K562 (cell line): Measurements from ENCODE around the gene LCP2.

ENCODE experiments used
- BMI1 ChIP-seq: fragments of 150-350 bp; IDR thresholded peaks from 2 replicates; pipeline ENCODE4 v1.6.1; 2014; ENCODE audit warnings: low read length
- SIN3A ChIP-seq, 2 experiments: fragments of 150-350 bp in 1 of 2; IDR thresholded peaks; 2 replicates each; pipeline ENCODE4 v1.6.1; 2011 to 2016; ENCODE audit warnings: borderline replicate concordance in 2 of 2, low read depth in 2 of 2, low read length in 2 of 2, mild to moderate bottlenecking in 2 of 2, moderate library complexity in 2 of 2; ENCODE audit not compliant: control insufficient read depth in 1 of 2
- TBL1XR1 ChIP-seq, 2 experiments: IDR thresholded peaks; 2 replicates each; pipeline ENCODE4 v1.6.1; 2012; ENCODE audit warnings: improper control_type of control experiment in 2 of 2, low read length in 2 of 2, mild to moderate bottlenecking in 1 of 2
- TBP ChIP-seq: optimal IDR thresholded peaks from 2 replicates; pipeline ENCODE3; 2011; ENCODE audit warnings: low read depth, low read length, improper control_type of control experiment
- TCF3 ChIP-seq: sonication (generic); formaldehyde crosslinking; IDR thresholded peaks from 2 replicates; pipeline ENCODE4 v1.4.0; 2020; ENCODE audit warnings: mild to moderate bottlenecking, missing genetic modification reagents
- TCF7L2 ChIP-seq: fragments of 150-350 bp; IDR thresholded peaks from 2 replicates; pipeline ENCODE4 v1.6.1; 2016; ENCODE audit warnings: low read depth, mild to moderate bottlenecking, low read length, moderate library complexity
- TEAD4 ChIP-seq, 2 experiments: sonication (generic) in 1 of 2; formaldehyde crosslinking in 1 of 2; IDR thresholded peaks; 2 replicates each; pipeline versions ENCODE4 v1.6.1 to v1.8.0; 2012 to 2022; ENCODE audit warnings: borderline replicate concordance in 1 of 2, inconsistent platforms in 1 of 2, low read length in 1 of 2, mild to moderate bottlenecking in 1 of 2, missing genetic modification reagents in 1 of 2
- TF ChIP-seq, protein P1 (sequence below): fragments of 450-650 bp; IDR thresholded peaks from 2 replicates; pipeline ENCODE4 v1.6.1; 2016; ENCODE audit warnings: mild to moderate bottlenecking, moderate library complexity
- TF ChIP-seq, protein P2 (sequence below), 2 experiments: fragments of 450-650 bp; IDR thresholded peaks; 2 replicates each; pipeline ENCODE4 v1.6.1; 2018; ENCODE audit warnings: mild to moderate bottlenecking in 2 of 2, low read depth in 1 of 2; ENCODE audit not compliant: partially characterized antibody in 2 of 2

DNA sequence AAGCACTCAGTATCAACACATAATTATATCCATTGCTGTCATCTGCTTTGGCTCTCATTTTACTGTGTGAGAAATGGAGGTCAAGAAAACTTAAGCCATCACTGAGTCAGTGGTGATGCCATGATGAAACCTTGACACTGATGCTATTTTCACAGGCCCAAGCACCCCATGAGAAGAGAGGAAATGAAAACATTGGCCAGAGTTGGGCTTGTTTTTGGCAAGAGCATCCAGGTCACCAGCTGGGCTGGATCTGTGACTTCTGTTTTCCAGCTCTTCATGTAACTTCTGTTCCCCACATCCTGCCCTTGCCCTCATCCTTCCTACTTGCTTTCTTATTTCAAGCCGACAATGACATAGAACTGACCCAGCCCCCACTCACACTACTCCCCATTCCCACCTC lies 10.0 kb downstream of the LCP2 start:
- TF ChIP-seq TCF7L2 (no peak), TCF3 (no peak), TBL1XR1 (IDR thresholded peaks at IDR 0.05; ENCODE audit: low read length in 2 of 2) (no peak), SIN3A (IDR thresholded peaks at IDR 0.05; ENCODE audit: borderline replicate concordance in 2 of 2, control insufficient read depth in 1 of 2, low read depth in 2 of 2, low read length in 2 of 2) (no peak), TEAD4 (IDR thresholded peaks at IDR 0.05; ENCODE audit: low read length) (no peak), TEAD4 (CRISPR knock-in tag; IDR thresholded peaks at IDR 0.05; ENCODE audit: borderline replicate concordance) (no peak), TBP (no peak), BMI1 (no peak)
- TF ChIP-seq, protein P1, sequence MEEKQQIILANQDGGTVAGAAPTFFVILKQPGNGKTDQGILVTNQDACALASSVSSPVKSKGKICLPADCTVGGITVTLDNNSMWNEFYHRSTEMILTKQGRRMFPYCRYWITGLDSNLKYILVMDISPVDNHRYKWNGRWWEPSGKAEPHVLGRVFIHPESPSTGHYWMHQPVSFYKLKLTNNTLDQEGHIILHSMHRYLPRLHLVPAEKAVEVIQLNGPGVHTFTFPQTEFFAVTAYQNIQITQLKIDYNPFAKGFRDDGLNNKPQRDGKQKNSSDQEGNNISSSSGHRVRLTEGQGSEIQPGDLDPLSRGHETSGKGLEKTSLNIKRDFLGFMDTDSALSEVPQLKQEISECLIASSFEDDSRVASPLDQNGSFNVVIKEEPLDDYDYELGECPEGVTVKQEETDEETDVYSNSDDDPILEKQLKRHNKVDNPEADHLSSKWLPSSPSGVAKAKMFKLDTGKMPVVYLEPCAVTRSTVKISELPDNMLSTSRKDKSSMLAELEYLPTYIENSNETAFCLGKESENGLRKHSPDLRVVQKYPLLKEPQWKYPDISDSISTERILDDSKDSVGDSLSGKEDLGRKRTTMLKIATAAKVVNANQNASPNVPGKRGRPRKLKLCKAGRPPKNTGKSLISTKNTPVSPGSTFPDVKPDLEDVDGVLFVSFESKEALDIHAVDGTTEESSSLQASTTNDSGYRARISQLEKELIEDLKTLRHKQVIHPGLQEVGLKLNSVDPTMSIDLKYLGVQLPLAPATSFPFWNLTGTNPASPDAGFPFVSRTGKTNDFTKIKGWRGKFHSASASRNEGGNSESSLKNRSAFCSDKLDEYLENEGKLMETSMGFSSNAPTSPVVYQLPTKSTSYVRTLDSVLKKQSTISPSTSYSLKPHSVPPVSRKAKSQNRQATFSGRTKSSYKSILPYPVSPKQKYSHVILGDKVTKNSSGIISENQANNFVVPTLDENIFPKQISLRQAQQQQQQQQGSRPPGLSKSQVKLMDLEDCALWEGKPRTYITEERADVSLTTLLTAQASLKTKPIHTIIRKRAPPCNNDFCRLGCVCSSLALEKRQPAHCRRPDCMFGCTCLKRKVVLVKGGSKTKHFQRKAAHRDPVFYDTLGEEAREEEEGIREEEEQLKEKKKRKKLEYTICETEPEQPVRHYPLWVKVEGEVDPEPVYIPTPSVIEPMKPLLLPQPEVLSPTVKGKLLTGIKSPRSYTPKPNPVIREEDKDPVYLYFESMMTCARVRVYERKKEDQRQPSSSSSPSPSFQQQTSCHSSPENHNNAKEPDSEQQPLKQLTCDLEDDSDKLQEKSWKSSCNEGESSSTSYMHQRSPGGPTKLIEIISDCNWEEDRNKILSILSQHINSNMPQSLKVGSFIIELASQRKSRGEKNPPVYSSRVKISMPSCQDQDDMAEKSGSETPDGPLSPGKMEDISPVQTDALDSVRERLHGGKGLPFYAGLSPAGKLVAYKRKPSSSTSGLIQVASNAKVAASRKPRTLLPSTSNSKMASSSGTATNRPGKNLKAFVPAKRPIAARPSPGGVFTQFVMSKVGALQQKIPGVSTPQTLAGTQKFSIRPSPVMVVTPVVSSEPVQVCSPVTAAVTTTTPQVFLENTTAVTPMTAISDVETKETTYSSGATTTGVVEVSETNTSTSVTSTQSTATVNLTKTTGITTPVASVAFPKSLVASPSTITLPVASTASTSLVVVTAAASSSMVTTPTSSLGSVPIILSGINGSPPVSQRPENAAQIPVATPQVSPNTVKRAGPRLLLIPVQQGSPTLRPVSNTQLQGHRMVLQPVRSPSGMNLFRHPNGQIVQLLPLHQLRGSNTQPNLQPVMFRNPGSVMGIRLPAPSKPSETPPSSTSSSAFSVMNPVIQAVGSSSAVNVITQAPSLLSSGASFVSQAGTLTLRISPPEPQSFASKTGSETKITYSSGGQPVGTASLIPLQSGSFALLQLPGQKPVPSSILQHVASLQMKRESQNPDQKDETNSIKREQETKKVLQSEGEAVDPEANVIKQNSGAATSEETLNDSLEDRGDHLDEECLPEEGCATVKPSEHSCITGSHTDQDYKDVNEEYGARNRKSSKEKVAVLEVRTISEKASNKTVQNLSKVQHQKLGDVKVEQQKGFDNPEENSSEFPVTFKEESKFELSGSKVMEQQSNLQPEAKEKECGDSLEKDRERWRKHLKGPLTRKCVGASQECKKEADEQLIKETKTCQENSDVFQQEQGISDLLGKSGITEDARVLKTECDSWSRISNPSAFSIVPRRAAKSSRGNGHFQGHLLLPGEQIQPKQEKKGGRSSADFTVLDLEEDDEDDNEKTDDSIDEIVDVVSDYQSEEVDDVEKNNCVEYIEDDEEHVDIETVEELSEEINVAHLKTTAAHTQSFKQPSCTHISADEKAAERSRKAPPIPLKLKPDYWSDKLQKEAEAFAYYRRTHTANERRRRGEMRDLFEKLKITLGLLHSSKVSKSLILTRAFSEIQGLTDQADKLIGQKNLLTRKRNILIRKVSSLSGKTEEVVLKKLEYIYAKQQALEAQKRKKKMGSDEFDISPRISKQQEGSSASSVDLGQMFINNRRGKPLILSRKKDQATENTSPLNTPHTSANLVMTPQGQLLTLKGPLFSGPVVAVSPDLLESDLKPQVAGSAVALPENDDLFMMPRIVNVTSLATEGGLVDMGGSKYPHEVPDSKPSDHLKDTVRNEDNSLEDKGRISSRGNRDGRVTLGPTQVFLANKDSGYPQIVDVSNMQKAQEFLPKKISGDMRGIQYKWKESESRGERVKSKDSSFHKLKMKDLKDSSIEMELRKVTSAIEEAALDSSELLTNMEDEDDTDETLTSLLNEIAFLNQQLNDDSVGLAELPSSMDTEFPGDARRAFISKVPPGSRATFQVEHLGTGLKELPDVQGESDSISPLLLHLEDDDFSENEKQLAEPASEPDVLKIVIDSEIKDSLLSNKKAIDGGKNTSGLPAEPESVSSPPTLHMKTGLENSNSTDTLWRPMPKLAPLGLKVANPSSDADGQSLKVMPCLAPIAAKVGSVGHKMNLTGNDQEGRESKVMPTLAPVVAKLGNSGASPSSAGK: no peak
- TF ChIP-seq, protein P2, sequence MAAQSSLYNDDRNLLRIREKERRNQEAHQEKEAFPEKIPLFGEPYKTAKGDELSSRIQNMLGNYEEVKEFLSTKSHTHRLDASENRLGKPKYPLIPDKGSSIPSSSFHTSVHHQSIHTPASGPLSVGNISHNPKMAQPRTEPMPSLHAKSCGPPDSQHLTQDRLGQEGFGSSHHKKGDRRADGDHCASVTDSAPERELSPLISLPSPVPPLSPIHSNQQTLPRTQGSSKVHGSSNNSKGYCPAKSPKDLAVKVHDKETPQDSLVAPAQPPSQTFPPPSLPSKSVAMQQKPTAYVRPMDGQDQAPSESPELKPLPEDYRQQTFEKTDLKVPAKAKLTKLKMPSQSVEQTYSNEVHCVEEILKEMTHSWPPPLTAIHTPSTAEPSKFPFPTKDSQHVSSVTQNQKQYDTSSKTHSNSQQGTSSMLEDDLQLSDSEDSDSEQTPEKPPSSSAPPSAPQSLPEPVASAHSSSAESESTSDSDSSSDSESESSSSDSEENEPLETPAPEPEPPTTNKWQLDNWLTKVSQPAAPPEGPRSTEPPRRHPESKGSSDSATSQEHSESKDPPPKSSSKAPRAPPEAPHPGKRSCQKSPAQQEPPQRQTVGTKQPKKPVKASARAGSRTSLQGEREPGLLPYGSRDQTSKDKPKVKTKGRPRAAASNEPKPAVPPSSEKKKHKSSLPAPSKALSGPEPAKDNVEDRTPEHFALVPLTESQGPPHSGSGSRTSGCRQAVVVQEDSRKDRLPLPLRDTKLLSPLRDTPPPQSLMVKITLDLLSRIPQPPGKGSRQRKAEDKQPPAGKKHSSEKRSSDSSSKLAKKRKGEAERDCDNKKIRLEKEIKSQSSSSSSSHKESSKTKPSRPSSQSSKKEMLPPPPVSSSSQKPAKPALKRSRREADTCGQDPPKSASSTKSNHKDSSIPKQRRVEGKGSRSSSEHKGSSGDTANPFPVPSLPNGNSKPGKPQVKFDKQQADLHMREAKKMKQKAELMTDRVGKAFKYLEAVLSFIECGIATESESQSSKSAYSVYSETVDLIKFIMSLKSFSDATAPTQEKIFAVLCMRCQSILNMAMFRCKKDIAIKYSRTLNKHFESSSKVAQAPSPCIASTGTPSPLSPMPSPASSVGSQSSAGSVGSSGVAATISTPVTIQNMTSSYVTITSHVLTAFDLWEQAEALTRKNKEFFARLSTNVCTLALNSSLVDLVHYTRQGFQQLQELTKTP (IDR thresholded peaks at IDR 0.05; ENCODE audit: low read depth in 1 of 2, partially characterized antibody in 2 of 2): no peak
